GM18526 (cell line): ENCODE results near the gene APOA1.

ENCODE experiments used
- POLR2A ChIP-seq: IDR thresholded peaks from 3 replicates; pipeline ENCODE4 v1.6.1; 2011; ENCODE audit not compliant: insufficient read length; ENCODE audit errors: extremely low read depth

The APOA1 gene

GRCh38 chr11:116791813-116792143 lies 45.6 kb downstream of the APOA1 start, which contains the start of gene APOA5:
Gene APOA5, minus strand, starts transcription at chr11:116791879. Its CDS starts 19 bp downstream, at chr11:116791860.
- TF ChIP-seq POLR2A: no peak

GRCh38 chr11:116791002-116791812 lies 46.2 kb downstream of the APOA1 start:
- TF ChIP-seq POLR2A: no peak

- TF ChIP-seq POLR2A: no peak
Observed at GRCh38 chr11:116790167-116791001, 47.0 kb downstream of the APOA1 start.

GRCh38 chr11:116788975-116789374 lies 48.4 kb downstream of the APOA1 start:
- TF ChIP-seq POLR2A: no peak

- TF ChIP-seq POLR2A: no peak
Observed at GRCh38 chr11:116788534-116788933, 48.9 kb downstream of the APOA1 start.

- peak; percentile 89 for TF ChIP-seq POLR2A
Observed at GRCh38 chr11:116787786-116788486, 49.5 kb downstream of the APOA1 start, which contains the start of gene ZPR1. Gene ZPR1, minus strand, starts transcription at chr11:116788023. Its CDS starts 33 bp downstream, at chr11:116787990.

- no peak for TF ChIP-seq POLR2A
Observed at GRCh38 chr11:116787436-116787785, 50.0 kb downstream of the APOA1 start.

- no peak for TF ChIP-seq POLR2A
Observed at GRCh38 chr11:116786966-116787365, 50.5 kb downstream of the APOA1 start.

- no peak for TF ChIP-seq POLR2A
Observed at GRCh38 chr11:116786326-116786725, 51.1 kb downstream of the APOA1 start.
